ENCODE data around the gene ARPC1B.

- TF ChIP-seq CTCF (IDR thresholded peaks at IDR 0.05; ENCODE audit: control extremely low read depth in 1 of 3, insufficient read depth in 1 of 3, low read depth in 1 of 3, low read length in 3 of 3) (no peak), CEBPB (IDR thresholded peaks at IDR 0.05; ENCODE audit: low read depth, low read length) (no peak), ATF2 (IDR thresholded peaks at IDR 0.05; ENCODE audit: low read length) (no peak), YY1 (IDR thresholded peaks at IDR 0.05; ENCODE audit: low read depth, low read length) (no peak), USF2 (IDR thresholded peaks at IDR 0.05; ENCODE audit: low read length) (no peak), HDAC6 (IDR thresholded peaks at IDR 0.05; ENCODE audit: low read depth, low read length) (no peak), JUN (IDR thresholded peaks at IDR 0.05; ENCODE audit: low read depth, low read length) (no peak), KDM5A (IDR thresholded peaks at IDR 0.05; ENCODE audit: low read length) (no peak), POLR2A (IDR thresholded peaks at IDR 0.05; ENCODE audit: control extremely low read depth in 1 of 2, low read depth in 2 of 2, low read length in 2 of 2) (no peak), ATF3 (IDR thresholded peaks at IDR 0.05; ENCODE audit: insufficient read depth, low read depth, low read length) (no peak), TAF1 (IDR thresholded peaks at IDR 0.05; ENCODE audit: low read depth, low read length) (no peak), SRF (IDR thresholded peaks at IDR 0.05; ENCODE audit: low read depth, low read length) (no peak), GABPA (IDR thresholded peaks at IDR 0.05; ENCODE audit: borderline replicate concordance, insufficient read depth, low read length) (no peak), SIRT6 (IDR thresholded peaks at IDR 0.05; ENCODE audit: low read length) (no peak)
Observed at GRCh38 chr7:99371376-99371920, 3.1 kb upstream of the ARPC1B start.

All from H1 (cell line).